Suprapubic skin (tissue), 4 donors: ENCODE measurements around the gene TRIM43.
"Not testable (repeated sequence)": the region's sequence is repeated elsewhere in the genome, so short reads cannot be mapped to it uniquely, and the experiment has no call there.

Source experiments
- EP300 ChIP-seq: sonication (generic); formaldehyde crosslinking; IDR thresholded peaks from one replicate; pipeline ENCODE4 v1.6.1; 2017; ENCODE audit warnings: antibody characterized with exemption
- POLR2A ChIP-seq, 2 donors: fragments of 450-650 bp; IDR thresholded peaks; one replicate each; pipeline ENCODE4 v1.6.1; 2017; ENCODE audit warnings: antibody characterized with exemption in 2 of 2, mild to moderate bottlenecking in 2 of 2, moderate library complexity in 2 of 2
- POLR2AphosphoS5 ChIP-seq, 3 donors: sonication (generic); formaldehyde crosslinking; IDR thresholded peaks; one replicate each; pipeline ENCODE4 v1.6.1; 2017; ENCODE audit warnings: antibody characterized with exemption in 3 of 3
- TF ChIP-seq, protein P1 (sequence below), 2 donors: fragments of 200-600 bp in 1 of 2; fragments of 450-650 bp in 1 of 2; sonication (generic) in 1 of 2; IDR thresholded peaks; one replicate each; pipeline ENCODE4 v1.5.1; 2016 to 2019; ENCODE audit warnings: antibody characterized with exemption in 2 of 2, mild to moderate bottlenecking in 1 of 2, moderate library complexity in 1 of 2

DNA sequence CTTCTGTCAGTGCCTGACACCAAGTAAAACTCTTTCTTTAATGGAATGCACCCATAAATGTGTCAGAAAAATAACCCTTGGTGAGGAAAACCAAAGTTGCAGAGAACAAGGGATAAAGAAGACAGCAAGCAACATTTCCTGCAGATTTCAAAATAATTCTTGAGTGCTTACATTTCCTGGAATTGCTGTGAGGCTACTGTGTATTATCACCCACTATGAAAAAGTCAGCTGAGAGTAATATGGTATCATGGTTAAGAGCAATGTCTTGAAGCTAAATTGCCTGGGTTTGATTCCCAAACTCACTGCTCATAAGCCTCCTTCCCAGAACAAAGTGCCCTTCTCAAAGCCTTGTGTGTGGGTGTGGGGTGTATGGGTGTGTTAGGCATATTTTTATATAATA, 10.3 kb downstream of the TRIM43 start:
- TF ChIP-seq, protein P1, sequence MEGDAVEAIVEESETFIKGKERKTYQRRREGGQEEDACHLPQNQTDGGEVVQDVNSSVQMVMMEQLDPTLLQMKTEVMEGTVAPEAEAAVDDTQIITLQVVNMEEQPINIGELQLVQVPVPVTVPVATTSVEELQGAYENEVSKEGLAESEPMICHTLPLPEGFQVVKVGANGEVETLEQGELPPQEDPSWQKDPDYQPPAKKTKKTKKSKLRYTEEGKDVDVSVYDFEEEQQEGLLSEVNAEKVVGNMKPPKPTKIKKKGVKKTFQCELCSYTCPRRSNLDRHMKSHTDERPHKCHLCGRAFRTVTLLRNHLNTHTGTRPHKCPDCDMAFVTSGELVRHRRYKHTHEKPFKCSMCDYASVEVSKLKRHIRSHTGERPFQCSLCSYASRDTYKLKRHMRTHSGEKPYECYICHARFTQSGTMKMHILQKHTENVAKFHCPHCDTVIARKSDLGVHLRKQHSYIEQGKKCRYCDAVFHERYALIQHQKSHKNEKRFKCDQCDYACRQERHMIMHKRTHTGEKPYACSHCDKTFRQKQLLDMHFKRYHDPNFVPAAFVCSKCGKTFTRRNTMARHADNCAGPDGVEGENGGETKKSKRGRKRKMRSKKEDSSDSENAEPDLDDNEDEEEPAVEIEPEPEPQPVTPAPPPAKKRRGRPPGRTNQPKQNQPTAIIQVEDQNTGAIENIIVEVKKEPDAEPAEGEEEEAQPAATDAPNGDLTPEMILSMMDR (IDR thresholded peaks at IDR 0.05), result not testable (repeated sequence)
- not testable (repeated sequence) for TF ChIP-seq POLR2A (IDR thresholded peaks at IDR 0.05); POLR2AphosphoS5 (IDR thresholded peaks at IDR 0.05); EP300
